AG09319 (cell line): ENCODE results near the gene IL1RAPL2.

ENCODE experiments used
- DNase-seq: peaks from one replicate; pipeline ENCODE4 v3.0.0-alpha.2; 2010; ENCODE audit warnings: low read depth; ENCODE audit errors: extremely low read depth
- TF ChIP-seq, protein P1 (sequence below): IDR thresholded peaks from 2 replicates; pipeline ENCODE4 v1.5.1; 2011; ENCODE audit warnings: low read depth, mild to moderate bottlenecking, inconsistent platforms, low read length, moderate library complexity

IL1RAPL2 gene

DNA sequence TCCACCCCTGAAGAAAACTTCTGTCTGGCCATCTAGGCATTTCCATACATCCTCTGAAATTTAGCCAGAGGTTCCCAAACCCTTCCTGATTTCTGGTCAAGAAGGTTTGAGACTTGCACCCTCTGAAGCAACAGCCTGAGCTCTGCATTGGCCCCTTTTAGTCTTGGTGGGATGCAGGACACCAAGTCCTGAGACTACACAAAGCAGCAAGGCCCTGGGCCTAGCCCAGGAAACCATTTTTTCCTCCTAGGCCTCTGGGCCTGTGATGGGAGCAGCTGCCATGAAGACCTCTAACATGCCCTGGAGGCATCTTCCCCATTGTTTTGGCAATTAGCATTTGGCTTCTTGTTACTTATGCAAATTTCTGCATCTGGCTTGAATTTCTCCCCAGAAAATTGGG lies 196.6 kb downstream of the IL1RAPL2 start:
- TF ChIP-seq, protein P1, sequence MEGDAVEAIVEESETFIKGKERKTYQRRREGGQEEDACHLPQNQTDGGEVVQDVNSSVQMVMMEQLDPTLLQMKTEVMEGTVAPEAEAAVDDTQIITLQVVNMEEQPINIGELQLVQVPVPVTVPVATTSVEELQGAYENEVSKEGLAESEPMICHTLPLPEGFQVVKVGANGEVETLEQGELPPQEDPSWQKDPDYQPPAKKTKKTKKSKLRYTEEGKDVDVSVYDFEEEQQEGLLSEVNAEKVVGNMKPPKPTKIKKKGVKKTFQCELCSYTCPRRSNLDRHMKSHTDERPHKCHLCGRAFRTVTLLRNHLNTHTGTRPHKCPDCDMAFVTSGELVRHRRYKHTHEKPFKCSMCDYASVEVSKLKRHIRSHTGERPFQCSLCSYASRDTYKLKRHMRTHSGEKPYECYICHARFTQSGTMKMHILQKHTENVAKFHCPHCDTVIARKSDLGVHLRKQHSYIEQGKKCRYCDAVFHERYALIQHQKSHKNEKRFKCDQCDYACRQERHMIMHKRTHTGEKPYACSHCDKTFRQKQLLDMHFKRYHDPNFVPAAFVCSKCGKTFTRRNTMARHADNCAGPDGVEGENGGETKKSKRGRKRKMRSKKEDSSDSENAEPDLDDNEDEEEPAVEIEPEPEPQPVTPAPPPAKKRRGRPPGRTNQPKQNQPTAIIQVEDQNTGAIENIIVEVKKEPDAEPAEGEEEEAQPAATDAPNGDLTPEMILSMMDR, result no peak
- DNase-seq, result no peak

DNA sequence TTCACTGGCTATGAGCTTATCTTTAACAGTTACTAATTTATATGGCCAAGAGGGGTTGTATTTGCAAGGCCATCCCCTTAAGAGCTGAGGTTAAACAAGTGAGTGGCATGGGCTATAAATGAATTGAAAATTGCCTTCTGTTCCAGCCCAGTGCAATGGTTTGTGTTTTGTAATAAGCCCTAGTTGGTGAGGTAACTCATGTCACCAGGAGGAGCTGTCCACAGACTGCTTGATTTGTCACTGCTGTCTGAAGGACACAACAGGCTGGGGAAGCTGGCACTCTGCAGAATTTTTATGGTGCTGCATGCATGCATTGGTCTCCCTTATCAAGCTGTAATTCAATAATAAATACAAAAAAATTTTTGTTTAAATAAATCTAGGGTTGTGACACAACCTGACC lies 223.8 kb downstream of the IL1RAPL2 start:
- TF ChIP-seq, protein P1, result no peak
- DNase-seq, result no peak

DNA sequence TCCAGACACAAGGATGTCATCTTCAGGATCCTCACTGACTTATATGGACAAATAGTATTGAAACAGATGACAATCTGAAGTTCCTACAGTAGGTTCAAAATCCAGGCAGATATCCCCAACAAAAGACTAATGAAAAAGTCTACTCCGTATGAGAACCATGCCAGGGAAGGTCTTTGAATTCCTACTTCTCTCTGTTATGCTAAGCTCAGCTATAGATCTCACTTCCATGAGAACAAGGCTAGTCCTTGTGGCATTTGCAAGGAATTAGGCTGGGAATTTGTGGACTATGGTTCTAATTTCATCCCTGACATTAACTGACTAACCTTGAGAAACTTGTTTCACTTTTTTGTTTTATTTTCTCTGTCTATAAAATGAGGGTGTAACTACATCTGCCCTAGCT lies 229.8 kb downstream of the IL1RAPL2 start:
- no peak for DNase-seq
- TF ChIP-seq, protein P1, result no peak

DNA sequence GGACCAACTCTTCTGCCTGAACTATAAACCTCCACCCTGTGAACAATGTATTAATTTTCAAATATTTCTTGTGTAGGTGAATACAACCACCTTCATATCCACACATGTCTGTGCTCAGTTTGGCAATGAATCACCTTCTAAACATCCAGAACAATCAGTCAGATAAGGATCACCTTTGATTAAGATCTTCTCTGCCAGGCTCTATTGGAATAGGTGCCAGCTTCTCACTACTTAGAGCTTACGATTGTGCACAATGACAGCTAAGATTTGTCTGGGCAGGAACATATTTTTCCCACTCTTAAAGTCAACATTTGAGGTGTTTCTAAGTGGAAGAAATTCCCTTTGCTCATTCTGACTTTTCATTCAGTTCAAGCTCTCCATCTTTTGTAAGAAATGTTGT lies 237.2 kb downstream of the IL1RAPL2 start:
- TF ChIP-seq, protein P1, result no peak
- no peak for DNase-seq

DNA sequence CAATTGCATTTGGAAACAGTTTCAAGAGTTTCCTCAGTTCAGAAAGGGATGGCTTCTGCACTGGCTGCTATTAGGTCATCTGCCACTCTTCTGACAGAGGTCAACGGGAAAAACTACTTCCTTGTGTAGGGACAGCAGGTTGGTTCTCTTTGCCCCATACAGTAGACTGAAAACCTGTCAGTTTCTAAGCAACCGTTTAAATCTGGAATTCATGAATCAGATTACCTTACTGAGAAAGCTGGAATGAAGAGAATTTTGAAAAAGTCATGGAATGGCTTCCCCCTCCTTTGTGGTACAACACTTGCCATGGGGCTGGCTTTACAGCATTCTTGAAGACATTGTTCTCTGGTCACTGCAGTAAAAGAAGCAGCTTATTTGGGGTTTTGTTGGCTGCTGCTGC lies 240.3 kb downstream of the IL1RAPL2 start:
- no peak for DNase-seq
- TF ChIP-seq, protein P1, result no peak

DNA sequence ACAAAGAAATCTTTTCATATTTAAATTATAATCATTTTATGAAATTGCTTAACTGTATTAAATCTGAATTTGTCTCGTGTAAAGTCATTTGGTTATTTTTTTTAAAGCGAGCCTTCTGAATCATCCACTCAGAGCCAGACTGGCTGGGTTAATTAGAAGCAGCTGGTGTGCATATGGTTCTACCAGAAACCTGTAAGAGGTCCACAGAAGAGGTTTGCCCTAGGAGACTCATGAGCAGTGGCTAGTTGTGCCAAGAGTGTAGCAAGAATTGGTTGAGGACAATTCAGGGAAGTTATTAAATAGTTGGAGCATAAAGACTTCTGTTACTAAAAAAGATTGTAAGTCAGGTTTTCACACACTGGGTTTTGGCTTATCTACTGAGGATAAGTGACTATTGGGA lies 267.4 kb downstream of the IL1RAPL2 start:
- no peak for DNase-seq
- TF ChIP-seq, protein P1, result no peak

DNA sequence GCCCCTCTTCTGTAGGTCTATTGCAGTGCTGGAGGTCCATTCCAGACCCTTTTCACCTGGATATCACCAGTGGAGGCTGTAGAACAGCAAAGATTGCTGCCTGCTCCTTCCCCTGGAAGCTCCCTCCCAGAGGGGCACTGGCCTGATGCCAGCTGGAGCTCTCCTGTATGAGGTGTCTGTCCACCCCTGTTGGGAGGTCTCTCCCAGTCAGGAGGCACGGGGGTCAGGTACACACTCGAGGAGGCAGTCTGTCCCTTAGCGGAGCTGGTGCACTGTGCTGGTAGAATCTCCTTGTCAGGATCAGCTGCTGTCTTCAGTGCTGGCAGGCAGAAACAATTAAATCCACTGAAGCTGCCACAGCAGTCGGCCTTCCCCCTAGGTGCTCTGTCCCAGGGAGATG lies 276.6 kb downstream of the IL1RAPL2 start:
- DNase-seq, result no peak
- TF ChIP-seq, protein P1, result no peak

DNA sequence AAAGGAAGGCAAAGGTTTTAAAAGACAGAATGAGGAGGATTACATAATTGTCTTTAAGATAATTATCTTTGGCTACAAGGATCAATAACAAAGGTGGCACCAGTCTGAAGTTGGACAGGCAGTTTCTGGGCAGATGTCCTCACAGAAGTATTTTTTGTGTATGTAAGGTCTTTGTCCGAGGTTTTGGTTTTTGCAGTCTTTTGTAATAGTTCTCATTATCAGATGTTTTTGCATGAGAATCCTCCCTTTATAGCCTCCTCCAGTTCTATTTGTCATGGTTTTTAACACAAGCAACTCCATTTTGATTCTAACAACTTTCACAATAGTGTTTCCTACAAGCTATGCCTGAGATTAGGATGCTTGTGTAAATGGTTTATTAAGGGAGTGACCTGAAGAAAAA lies 286.2 kb downstream of the IL1RAPL2 start:
- no peak for DNase-seq
- TF ChIP-seq, protein P1, result no peak
